Measurements from ENCODE around the gene RAPGEF3. TPM values are rescaled to one million over a fixed set of nuclear protein-coding genes. Genes with fewer than 3 reads are reported as not detected.

RAPGEF3 gene
- total and polyA plus RNA-seq, 2 donors (not counting 1 experiment from before 2014, with no cell fraction given), result 1.8 to 5.2 TPM

DNA sequence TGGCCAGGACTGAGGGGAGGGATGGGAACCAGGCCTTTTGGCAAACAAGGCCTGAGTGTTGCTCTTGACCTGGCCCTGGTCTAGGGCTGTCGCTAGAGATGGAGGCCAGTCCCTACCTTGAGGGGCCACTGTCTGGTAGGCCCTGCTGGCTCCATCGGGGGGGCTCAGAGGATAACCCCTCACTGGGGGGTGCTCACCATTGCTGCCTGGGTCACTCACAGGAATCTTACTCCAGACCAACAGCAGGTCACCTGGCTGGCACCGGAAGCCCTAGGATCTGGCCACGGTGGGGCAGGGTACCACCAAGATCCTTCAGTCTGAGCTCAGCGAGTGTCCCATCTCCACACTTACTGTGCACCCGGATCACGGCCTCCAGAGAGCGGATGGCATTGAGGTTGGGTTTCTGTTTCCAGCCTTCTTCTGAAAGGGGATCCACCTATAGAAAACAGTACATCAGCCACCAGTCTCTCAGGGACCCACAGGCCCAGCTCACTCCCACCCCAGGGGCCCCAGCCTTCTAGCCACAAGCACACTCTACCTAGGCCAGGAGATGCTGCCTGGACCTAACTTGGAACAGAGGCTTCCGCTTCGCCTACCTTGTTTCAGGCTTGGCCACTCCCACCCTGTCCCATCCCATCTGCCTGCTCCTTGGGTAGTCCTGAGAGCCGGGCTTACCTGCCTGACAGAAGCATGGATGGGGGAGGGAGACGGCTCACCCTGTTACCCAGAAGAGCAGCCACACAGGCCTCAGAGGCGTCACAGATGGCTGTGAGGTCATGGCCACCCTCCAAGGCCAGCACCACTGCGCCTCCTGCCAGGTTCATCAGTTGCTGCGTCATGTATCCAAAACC, 26.6 kb upstream of the RAPGEF3 start:
- TF ChIP-seq, protein P1, sequence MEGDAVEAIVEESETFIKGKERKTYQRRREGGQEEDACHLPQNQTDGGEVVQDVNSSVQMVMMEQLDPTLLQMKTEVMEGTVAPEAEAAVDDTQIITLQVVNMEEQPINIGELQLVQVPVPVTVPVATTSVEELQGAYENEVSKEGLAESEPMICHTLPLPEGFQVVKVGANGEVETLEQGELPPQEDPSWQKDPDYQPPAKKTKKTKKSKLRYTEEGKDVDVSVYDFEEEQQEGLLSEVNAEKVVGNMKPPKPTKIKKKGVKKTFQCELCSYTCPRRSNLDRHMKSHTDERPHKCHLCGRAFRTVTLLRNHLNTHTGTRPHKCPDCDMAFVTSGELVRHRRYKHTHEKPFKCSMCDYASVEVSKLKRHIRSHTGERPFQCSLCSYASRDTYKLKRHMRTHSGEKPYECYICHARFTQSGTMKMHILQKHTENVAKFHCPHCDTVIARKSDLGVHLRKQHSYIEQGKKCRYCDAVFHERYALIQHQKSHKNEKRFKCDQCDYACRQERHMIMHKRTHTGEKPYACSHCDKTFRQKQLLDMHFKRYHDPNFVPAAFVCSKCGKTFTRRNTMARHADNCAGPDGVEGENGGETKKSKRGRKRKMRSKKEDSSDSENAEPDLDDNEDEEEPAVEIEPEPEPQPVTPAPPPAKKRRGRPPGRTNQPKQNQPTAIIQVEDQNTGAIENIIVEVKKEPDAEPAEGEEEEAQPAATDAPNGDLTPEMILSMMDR (IDR thresholded peaks at IDR 0.05), result no peak
- TF ChIP-seq EZH2 (IDR thresholded peaks at IDR 0.05; ENCODE audit: borderline replicate concordance, insufficient read depth, low read depth, low read length, poor library complexity, severe bottlenecking), result no peak
- Histone ChIP-seq H3K27ac (ENCODE audit: low read length in 2 of 2) (no peak overlapping the region), H3K9me3 (ENCODE audit: control extremely low read depth in 1 of 3, control insufficient read depth in 2 of 3, insufficient read depth in 1 of 3, low read length in 2 of 3) (no peaks in the 10 kb centered on the region), H3K4me2 (replicated peaks; ENCODE audit: low read depth, low read length, poor library complexity, severe bottlenecking) (no peak overlapping the region), H4K20me1 (ENCODE audit: control insufficient read depth, insufficient read depth, low read length, poor library complexity, severe bottlenecking) (peaks cover under 1% of the 10 kb centered on the region), H3K27me3 (replicated peaks in 1 of 4; ENCODE audit: control extremely low read depth in 1 of 4, control insufficient read depth in 3 of 4, insufficient read depth in 4 of 4, low read length in 3 of 4) (no peaks in the 10 kb centered on the region), H3K4me1 (ENCODE audit: control insufficient read depth in 2 of 2, insufficient read depth in 2 of 2, low read length in 2 of 2) (no peaks in the 10 kb centered on the region), H3K79me2 (ENCODE audit: control insufficient read depth, insufficient read depth, low read length) (no peaks in the 10 kb centered on the region), H3K4me3 (ENCODE audit: control extremely low read depth in 1 of 5, extremely low read depth in 1 of 5, insufficient read depth in 1 of 5, low read depth in 2 of 5, low read length in 4 of 5) (no peak overlapping the region), H3K9ac (ENCODE audit: low read length) (no peak overlapping the region), H2AFZ (ENCODE audit: insufficient read depth, low read depth, low read length, poor library complexity, severe bottlenecking) (no peak overlapping the region), H3K36me3 (replicated peaks in 1 of 2; ENCODE audit: control extremely low read depth in 1 of 2, control insufficient read depth in 1 of 2, extremely low read depth in 1 of 2, insufficient read depth in 2 of 2, low read length in 1 of 2) (peaks cover 2 to 72% of the 10 kb centered on the region in 2 experiments)
- WGBS (ENCODE audit: insufficient coverage), result 94% methylated on average over 9 of the region's 15 CpGs
- intact Hi-C loops (cut with micrococcal nuclease), result no loop called here
- no peaks in the 10 kb centered on the region for H3K27me3 Mint-ChIP-seq
- H3K9me3 Mint-ChIP-seq (ENCODE audit: insufficient read depth), result no peaks in the 10 kb centered on the region
- ChIA-PET CTCF (interaction anchor here (1.0 to 38.8 kb wide), 3 partner anchors 19 to 60 kb away, joined by 4 to 1203 read pairs (median 5); partner anchors contain the start of gene ENDOU), POLR2A (no interaction called here)
- ATAC-seq (ENCODE audit: low read depth), result no peak
- no peak for DNase-seq
- H3K4me1 Mint-ChIP-seq, result peaks cover 2% of the 10 kb centered on the region
- H3K4me3 Mint-ChIP-seq, result no peak overlapping the region
- peak overlapping the region; percentile 32 for H3K27ac Mint-ChIP-seq
